Measurements from ENCODE around the gene PLD6.
"Not testable (repeated sequence)": the region's sequence is repeated elsewhere in the genome, so short reads cannot be mapped to it uniquely, and the experiment has no call there.

Gene PLD6

GRCh38 chr17:17198281-17198680 lies 7.9 kb downstream of the PLD6 start:
- no peak for DNase-seq

DNA sequence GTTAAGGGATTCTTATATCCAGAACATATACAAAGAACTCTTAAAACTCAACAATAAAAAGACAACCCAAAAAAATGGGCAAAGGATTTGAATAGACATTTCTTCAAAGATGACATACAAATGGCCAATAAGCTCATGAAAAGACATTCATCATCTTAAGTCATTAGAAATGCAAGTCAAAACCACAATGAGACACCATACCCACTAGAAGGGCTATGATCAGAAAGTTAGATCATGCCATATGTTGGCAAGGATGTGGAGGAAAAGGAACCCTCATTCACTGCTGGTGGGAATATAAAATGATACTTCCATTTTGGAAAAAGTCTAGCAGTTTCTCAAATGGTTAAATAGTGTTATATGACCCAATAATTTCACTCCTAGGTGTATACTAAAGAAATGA lies 9.4 kb downstream of the PLD6 start:
- DNase-seq: no peak

DNA sequence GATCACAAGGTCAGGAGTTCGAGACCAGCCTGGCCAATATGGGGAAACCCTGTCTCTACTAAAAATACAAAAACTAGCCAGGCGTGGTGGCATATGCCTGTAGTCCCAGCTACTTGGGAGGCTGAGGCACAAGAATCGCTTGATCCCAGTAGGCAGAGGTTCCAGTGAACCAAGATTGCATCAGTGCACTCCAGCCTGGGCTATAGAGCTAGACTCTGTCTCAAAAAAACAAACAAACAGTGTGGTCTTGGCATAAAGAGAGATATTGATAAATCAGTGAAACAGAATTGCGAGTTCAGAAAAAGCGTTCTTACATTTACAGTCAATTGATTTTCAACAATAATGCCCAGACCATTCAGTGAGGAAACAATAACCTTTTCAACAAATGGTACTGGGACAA lies 10.7 kb downstream of the PLD6 start:
- DNase-seq: not testable (repeated sequence)

GRCh38 chr17:17191961-17192381 lies 14.2 kb downstream of the PLD6 start:
- no peak for DNase-seq

DNA sequence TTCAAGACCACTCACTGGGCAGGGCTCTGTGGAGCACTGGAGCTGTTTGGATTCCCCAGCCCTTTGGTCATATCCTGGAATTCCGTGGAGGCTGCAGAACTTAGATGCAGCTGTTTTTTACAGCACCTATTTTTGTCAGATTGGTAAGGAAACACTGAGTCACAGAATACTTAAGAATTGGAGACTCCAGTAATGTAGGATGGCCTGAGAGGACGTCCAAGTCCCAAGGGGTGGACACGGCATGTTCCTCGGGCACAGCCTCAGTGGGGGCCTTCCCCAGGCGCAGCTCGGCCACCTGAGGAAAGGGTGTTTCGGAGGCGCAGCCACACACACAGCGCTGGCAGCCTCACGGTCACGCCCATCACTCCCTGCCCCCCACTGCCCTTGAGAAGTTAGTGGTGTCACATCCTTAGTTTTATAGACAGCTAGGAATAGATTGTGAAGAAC lies 14.8 kb downstream of the PLD6 start:
- peak; percentile 64 for DNase-seq

GRCh38 chr17:17190188-17190587 lies 15.9 kb downstream of the PLD6 start:
- DNase-seq: no peak

DNA sequence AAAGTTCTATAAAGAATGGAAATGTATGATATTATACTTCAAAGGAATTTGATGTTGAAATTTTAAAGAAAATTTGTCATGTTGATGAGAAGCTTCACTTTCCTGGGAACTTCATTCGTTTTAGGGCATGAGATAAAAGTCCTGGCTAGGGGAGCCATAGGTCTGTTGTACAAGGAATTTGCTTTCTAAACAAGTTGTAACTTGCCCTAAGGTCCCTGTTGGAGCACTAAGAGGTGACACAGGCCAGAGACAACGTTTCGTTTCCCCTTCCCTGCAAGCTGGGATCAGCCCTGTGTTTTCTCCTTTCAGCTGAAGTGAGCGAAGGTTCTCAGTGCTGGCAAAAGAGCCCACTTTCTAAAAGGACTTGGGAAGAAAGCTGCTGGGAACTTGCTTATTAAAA lies 16.6 kb downstream of the PLD6 start:
- no peak for DNase-seq

DNA sequence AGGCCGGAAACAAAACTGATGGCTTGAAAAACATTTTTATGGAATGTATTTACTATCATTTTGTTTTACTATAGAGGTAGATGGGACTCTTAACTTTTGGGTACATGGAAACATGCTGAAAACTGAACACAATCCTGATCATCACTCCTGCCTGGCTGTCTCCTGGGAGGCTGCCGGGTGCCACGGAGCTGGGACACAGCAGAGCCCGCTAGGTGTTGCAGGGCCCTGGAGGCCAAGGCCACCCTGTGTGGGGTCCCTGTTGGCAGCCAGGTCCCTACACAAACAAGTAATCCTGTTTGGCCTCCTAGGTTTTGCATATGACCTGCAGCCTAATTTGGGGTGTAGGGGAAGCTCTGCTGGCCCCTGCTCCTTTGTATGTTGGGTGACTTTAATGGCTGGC lies 17.5 kb downstream of the PLD6 start:
- DNase-seq: no peak

- no peak for DNase-seq
Observed at GRCh38 chr17:17186551-17187505, 19.3 kb downstream of the PLD6 start.

GRCh38 chr17:17186051-17186450 lies 20.1 kb downstream of the PLD6 start:
- no peak for DNase-seq

- not testable (repeated sequence) for DNase-seq
Observed at GRCh38 chr17:17184985-17185757, 21.0 kb downstream of the PLD6 start.

GRCh38 chr17:17183744-17184143 lies 22.4 kb downstream of the PLD6 start:
- DNase-seq: no peak

DNA sequence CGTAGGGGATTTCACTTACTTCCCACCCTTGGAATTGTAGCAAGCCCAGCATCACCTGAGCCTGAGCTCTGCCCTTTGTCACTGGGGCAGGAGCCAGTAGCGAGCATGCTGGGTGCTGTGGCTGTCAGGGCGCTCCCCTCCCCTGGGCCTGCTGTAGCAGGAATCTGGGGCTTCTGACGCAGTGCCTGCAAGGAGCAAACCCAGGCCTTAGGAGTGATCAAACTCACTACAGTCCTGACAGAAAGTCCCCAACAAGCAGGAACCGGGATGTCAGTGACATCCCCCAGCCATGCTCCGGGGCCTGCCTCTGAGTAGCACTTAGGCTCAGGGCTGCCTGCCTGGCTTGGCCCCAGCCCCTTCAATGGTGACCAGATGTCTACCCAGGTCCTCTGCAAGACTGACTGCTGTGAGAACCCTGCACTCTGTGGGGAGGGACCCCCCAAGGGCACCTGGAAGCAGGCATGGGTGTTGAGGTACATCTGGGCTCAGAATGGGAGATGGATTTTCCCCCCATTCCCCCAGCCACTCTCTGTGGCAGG lies 23.5 kb downstream of the PLD6 start:
- DNase-seq: no peak

DNA sequence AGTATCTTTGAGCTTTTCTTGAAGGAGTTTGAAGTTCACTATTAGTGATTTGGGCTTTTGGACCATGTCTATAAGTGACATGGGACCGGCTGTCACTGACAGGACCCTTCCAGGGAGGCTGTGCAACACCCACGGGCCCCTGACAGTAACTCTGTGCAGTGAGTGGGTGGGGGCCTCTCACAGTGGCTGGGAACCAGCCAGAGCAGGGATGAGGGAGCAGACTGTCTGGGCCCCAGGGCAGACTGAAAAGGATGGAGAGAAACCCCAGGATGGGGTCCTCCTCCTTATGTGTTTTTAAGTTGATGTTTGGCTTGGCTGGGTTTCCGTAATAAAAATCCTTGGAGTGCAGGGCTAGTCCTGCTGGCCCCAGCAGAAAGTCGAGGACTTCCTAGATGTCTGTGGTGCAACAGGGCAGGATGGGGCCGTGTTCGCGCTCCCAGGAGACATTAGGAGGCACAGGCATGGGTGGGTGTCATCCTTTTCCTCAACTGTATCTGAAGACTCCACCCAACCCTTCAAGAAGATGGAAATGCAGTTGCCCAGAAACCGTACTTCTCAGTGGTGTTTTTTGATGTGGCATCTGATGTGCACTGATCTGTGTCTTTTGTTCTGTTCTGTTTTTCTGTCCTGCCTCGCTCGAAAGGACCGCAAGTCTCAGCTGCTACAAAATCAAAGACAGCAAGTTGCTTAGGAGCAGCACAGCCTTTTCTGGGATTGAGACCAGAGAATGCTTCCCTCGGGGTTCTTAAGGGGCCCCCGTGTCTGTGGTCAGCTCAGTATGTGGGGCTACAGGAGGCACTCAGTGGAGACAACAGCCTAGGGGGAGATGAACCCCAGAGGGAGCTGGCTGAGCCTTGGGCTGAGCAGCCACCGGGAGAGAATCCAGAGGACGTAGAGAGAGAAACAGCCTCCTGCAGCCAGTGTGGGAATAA lies 24.2 kb downstream of the PLD6 start:
- no peak for DNase-seq

DNA sequence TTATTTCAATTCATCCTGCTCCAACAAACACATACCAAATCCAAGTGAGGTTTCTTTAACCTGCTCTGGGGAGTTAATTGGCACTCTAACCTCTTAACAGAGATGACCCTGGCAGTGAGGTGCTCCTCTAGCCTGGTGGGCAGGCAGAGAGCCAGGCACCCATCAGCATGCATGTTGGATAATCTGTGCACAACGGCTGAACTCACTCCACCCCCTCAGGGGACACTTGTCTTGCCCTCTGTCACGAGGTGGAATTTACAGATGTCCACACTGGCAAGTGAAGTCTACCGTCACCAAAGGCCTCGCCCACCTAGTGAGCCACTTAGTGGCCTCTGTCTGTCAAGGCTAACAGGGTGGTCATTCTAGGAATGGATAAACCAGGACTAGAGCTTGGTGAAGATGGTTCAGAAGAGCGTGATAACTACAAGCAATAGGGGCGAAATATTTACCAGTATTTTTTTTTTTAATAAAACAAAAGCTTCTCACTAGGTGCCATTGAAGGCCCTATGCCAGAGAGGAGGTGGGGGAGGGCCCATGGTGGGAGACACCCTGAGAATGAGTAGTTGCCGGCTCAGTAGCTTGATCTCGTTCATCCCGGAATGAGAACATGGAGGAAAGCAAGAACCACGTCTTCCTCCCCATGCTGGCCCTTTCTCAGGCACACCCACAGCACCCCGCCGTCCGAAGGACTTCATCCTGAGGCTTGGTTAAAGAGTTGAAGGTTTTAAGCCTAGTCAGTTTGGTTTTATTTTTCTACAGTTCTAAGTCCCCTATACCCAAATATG lies 25.2 kb downstream of the PLD6 start:
- DNase-seq: no peak

DNA sequence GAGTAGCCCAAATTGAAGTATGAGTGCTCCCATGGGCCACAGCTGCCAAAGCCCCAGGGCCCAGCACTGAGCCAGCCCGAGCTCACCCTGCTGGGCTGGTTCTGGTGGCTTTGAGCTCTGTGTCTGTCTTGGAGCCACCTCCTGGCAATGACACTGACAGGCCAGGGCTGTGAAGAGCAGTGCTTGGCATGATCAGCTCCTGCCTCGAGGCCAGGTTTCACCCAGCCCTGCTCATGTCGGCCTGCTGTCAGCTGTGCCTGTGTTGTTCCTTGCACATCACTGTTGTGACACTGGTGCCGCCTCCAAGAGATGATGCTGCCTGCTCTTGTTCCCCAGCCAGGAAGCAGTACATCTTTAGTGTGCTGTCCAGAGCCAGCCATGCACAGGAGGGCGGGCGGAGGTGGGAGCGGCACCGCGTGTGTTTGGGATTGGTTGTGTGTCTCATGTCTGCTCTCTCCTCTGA lies 26.0 kb downstream of the PLD6 start:
- no peak for DNase-seq

DNA sequence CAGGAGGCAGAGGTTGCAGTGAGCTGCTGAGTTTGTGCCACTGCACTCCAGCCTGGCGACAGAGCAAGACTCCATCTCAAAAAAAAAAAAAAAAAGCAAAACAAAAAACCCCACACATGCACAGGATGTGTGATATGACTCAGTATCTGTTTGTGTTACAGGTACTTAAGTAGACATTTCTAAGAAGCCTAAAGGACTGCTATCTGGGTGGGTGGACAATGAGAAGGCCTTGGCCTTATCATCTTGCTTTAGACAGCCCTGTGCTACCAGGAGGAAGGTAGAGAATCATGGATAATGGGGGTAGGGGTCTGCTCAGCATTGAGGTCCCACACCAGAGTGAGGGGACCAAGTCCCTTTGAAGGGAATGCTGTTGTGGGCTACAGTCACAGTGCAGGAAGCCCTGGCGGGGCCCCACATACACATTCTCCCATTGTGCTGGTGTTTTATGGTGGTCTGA lies 26.7 kb downstream of the PLD6 start:
- DNase-seq: no peak

- DNase-seq: no peak
Observed at GRCh38 chr17:17177176-17177575, 29.0 kb downstream of the PLD6 start.

GRCh38 chr17:17176341-17176740 lies 29.8 kb downstream of the PLD6 start:
- no peak for DNase-seq

DNA sequence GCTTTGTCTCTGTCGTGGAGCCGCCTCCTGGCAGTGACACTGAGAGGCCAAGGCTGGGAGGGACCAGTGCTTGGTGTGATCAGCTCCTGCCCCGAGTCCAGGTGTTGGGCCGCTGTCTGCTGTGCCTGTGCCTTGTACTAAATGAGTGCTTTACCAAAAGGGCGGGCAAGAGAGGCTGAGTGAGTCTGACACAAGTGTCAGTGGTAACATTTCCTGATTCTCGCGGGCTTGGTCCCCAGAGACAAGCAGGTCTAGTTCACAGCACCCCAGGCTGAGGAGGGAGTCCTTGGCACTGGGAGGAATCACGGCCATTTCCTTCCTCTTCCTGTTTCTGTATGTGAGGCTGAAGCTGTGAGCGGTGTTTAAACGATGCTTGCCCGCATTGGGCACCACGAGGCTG lies 30.2 kb downstream of the PLD6 start:
- DNase-seq: no peak

DNA sequence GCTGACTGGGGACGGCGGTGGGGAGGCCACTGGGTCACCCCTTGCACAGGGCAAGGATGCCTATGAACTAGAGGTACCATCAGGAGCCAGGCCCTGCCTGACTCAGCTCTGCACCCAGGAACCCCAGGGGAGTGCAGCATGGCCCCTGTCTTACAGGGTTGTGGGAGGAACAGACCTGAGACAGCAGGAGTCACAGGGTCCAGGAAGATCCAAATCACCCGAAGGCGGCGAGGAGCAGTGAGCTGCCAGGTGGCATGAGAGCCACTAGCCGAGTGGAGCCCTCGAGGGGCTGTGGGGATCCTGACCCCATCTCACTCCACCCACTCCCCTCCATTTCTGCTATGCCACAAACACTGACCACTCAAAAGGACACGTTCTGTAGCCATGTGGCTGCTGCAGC lies 30.8 kb downstream of the PLD6 start:
- DNase-seq: no peak
